Myometrial cell (primary cell): ENCODE measurements around the gene LRPAP1. TPM values are rescaled to one million over a fixed set of nuclear protein-coding genes. Genes with fewer than 3 reads are reported as not detected.

Source experiments
- total RNA-seq: library from RNA; depleted of rRNA; stranded (reverse); fragments of >200 nt; gene quantifications from 2 replicates; pipeline ENCODE4 v1.2.3, GENCODE V29; 2015

LRPAP1 gene
- total RNA-seq, result 199 and 245 TPM in 2 replicates

GRCh38 chr4:3531879-3532750 is at the start of gene LRPAP1:
TSS of gene LRPAP1 (minus strand) at chr4:3532422. CDS start at chr4:3532412, 10 bp downstream.

GRCh38 chr4:3462790-3463415 is 69.3 kb downstream of the LRPAP1 start, which contains the start of gene DOK7:
TSS of gene DOK7 (plus strand) at chr4:3463306. CDS start at chr4:3463376, 70 bp downstream.

Other genes with a start within 250 kb of the LRPAP1 start
- gene RGS12, start 239.4 kb downstream of the LRPAP1 start, total RNA-seq, result 6.1 and 8.2 TPM in 2 replicates
- not detected in 2 replicates for gene HGFAC, start 90.5 kb downstream of the LRPAP1 start, total RNA-seq
- not detected in 2 replicates for gene DOK7, start 69.1 kb downstream of the LRPAP1 start, total RNA-seq
- 67.3 and 71.2 TPM in 2 replicates for gene ADRA2C, start 234.0 kb upstream of the LRPAP1 start, total RNA-seq